SU-DHL-6 (cell line): ENCODE results near the gene RPH3AL.

ENCODE experiments used
- EZH2phosphoT487 ChIP-seq: fragments of 200-600 bp; sonication (generic), shearing (Covaris generic); conservative IDR thresholded peaks from 2 replicates; pipeline ENCODE4 v1.6.1; 2018; ENCODE audit warnings: mild to moderate bottlenecking, antibody characterized with exemption, low read length, moderate library complexity, mixed read lengths
- TF ChIP-seq, protein P1 (sequence below): fragments of 200-600 bp; sonication (generic); IDR thresholded peaks from one replicate; pipeline ENCODE4 v1.5.1; 2017; ENCODE audit warnings: antibody characterized with exemption, mild to moderate bottlenecking, low read length, moderate library complexity; ENCODE audit not compliant: insufficient read depth, poor library complexity, severe bottlenecking

DNA sequence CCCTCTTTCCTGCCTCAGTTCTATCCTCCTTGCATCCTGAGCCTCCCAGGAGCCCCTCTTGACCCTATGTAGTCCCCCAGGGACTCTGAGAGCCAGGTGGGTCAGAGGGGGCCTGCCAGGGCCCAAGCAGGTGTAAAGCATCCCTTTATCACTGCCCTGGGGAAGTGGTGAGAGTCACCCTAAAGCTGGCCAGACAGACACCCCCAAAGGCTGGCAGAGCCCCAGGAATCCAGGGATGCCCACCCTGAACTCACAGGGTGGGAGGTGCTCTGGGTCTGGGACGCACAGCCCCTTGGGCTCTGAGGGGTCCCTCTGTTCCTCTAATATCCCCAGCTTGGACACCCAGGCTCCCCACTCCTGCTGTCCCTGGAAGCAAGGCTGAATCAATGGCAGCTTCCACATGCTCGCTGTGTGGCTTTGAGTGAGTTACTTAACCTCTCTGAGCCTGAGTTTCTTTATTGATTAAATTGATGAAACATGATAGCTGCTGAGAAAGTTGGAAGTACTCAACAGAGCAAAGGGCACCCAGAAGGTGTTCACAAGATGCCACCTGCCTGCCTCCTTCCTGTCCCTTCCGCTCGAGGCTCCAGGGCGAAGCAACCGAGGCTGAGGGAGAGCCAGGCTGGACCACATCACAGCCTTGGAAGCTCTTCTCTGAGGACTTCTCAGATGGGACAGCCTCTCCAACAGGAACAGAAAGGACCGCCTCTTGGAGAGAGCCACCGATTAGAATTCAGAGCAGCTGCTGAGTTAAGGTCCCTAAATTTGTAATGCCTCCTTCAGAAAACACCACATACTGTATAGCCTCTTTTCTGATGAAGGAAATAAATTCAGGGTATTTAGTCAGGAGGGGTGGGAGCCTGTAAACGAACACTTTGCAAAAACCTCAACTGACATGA is 104.0 kb downstream of the RPH3AL start:
- no peak for TF ChIP-seq EZH2phosphoT487
- TF ChIP-seq, protein P1, sequence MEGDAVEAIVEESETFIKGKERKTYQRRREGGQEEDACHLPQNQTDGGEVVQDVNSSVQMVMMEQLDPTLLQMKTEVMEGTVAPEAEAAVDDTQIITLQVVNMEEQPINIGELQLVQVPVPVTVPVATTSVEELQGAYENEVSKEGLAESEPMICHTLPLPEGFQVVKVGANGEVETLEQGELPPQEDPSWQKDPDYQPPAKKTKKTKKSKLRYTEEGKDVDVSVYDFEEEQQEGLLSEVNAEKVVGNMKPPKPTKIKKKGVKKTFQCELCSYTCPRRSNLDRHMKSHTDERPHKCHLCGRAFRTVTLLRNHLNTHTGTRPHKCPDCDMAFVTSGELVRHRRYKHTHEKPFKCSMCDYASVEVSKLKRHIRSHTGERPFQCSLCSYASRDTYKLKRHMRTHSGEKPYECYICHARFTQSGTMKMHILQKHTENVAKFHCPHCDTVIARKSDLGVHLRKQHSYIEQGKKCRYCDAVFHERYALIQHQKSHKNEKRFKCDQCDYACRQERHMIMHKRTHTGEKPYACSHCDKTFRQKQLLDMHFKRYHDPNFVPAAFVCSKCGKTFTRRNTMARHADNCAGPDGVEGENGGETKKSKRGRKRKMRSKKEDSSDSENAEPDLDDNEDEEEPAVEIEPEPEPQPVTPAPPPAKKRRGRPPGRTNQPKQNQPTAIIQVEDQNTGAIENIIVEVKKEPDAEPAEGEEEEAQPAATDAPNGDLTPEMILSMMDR, result no peak
